Brain microvascular endothelial cell (primary cell): ENCODE data around the gene UBE2H.
"Not testable (repeated sequence)": the region's sequence is repeated elsewhere in the genome, so short reads cannot be mapped to it uniquely, and the experiment has no call there.

Experiments
- DNase-seq: peaks from one replicate; pipeline ENCODE4 v3.0.0-alpha.2; 2020
- H3K27ac ChIP-seq: fragments of 250-450 bp; sonication (Bioruptor Pico); 2 replicates; pipeline ENCODE4 v1.5.1; 2020; ENCODE audit warnings: mild to moderate bottlenecking, moderate library complexity
- H3K27me3 ChIP-seq: fragments of 250-450 bp; sonication (Bioruptor Pico); replicated peaks from 2 replicates; pipeline ENCODE4 v1.5.1; 2020; ENCODE audit warnings: mild to moderate bottlenecking
- H3K36me3 ChIP-seq: fragments of 250-450 bp; sonication (Bioruptor Pico); replicated peaks from 2 replicates; pipeline ENCODE4 v1.5.1; 2020; ENCODE audit warnings: mild to moderate bottlenecking
- H3K4me3 ChIP-seq: 2 replicates; pipeline ENCODE4 v1.5.1; 2011; ENCODE audit warnings: low read depth, mild to moderate bottlenecking, control low read depth, low read length, moderate library complexity
- CTCF ChIP-seq: IDR thresholded peaks from 2 replicates; pipeline ENCODE4 v1.5.1; 2011; ENCODE audit warnings: low read depth, mild to moderate bottlenecking, moderate library complexity, low read length, control low read depth, inconsistent platforms; ENCODE audit errors: missing control alignments
- in situ Hi-C: cut with HindIII; loops from 2 replicates; pipeline ENCODE4 v1.10.0; 2017; ENCODE audit warnings: low sequenced_read_pairs, low pct_ligation_motif_present

The UBE2H gene

GRCh38 chr7:129872054-129872453, 80.7 kb downstream of the UBE2H start:
- no peaks in the 10 kb centered on the region for H3K27me3 ChIP-seq
- in situ Hi-C loops: no loop called here
- no peak overlapping the region for H3K4me3 ChIP-seq
- no peaks in the 10 kb centered on the region for H3K36me3 ChIP-seq
- no peak for TF ChIP-seq CTCF
- no peak for DNase-seq
- H3K27ac ChIP-seq: no peak overlapping the region

GRCh38 chr7:129870668-129871067, 82.1 kb downstream of the UBE2H start:
- Histone ChIP-seq H3K36me3 (no peaks in the 10 kb centered on the region), H3K27ac (no peak overlapping the region), H3K27me3 (no peaks in the 10 kb centered on the region), H3K4me3 (no peak overlapping the region)
- no peak for TF ChIP-seq CTCF
- in situ Hi-C loops: no loop called here
- DNase-seq: no peak

- H3K36me3 ChIP-seq: no peaks in the 10 kb centered on the region
- no peak for DNase-seq
- H3K27ac ChIP-seq: no peak overlapping the region
- no peak overlapping the region for H3K4me3 ChIP-seq
- in situ Hi-C loops: no loop called here
- TF ChIP-seq CTCF: no peak
- no peaks in the 10 kb centered on the region for H3K27me3 ChIP-seq
Measured at GRCh38 chr7:129866251-129866650, 86.5 kb downstream of the UBE2H start.

GRCh38 chr7:129865925-129866201, 86.9 kb downstream of the UBE2H start:
- H3K27ac ChIP-seq: peak overlapping the region; percentile 69
- no peaks in the 10 kb centered on the region for H3K36me3 ChIP-seq
- in situ Hi-C loops: no loop called here
- no peak for TF ChIP-seq CTCF
- DNase-seq: no peak
- no peaks in the 10 kb centered on the region for H3K27me3 ChIP-seq
- H3K4me3 ChIP-seq: no peak overlapping the region

- no peaks in the 10 kb centered on the region for H3K27me3 ChIP-seq
- H3K4me3 ChIP-seq: no peak overlapping the region
- DNase-seq: no peak
- TF ChIP-seq CTCF: no peak
- in situ Hi-C loops: no loop called here
- no peaks in the 10 kb centered on the region for H3K36me3 ChIP-seq
- peak overlapping the region; percentile 69 for H3K27ac ChIP-seq
Measured at GRCh38 chr7:129865093-129865924, 87.5 kb downstream of the UBE2H start.

GRCh38 chr7:129864676-129865075, 88.1 kb downstream of the UBE2H start:
- in situ Hi-C loops, H3K27me3 ChIP-seq, H3K36me3 ChIP-seq, DNase-seq, H3K4me3 ChIP-seq: not testable (repeated sequence)
- H3K27ac ChIP-seq: peak overlapping the region; percentile 69
